Esophagus muscularis mucosa (tissue), 4 donors: ENCODE results near the gene CCNQ.

Experiments used
- CTCF ChIP-seq, 3 experiments: fragments of 200-600 bp in 2 of 3; fragments of 450-650 bp in 1 of 3; sonication (generic) in 2 of 3; IDR thresholded peaks; one replicate each; pipeline ENCODE4 v1.5.1; 2017 to 2019; ENCODE audit warnings: antibody characterized with exemption in 3 of 3, mild to moderate bottlenecking in 2 of 3, moderate library complexity in 1 of 3
- EP300 ChIP-seq: sonication (generic); formaldehyde crosslinking; IDR thresholded peaks from one replicate; pipeline ENCODE4 v1.6.1; 2017; ENCODE audit warnings: antibody characterized with exemption
- POLR2A ChIP-seq: fragments of 450-650 bp; IDR thresholded peaks from one replicate; pipeline ENCODE4 v1.6.1; 2017; ENCODE audit warnings: antibody characterized with exemption, moderate library complexity, mild to moderate bottlenecking, low read depth
- POLR2AphosphoS5 ChIP-seq, 2 donors: sonication (generic); formaldehyde crosslinking; IDR thresholded peaks; one replicate each; pipeline ENCODE4 v1.6.1; 2017; ENCODE audit warnings: antibody characterized with exemption in 2 of 2

GRCh38 chrX:153585827-153586226 is 13.1 kb downstream of the CCNQ start:
- TF ChIP-seq CTCF (IDR thresholded peaks at IDR 0.05) (no peak), POLR2A (no peak), EP300 (no peak), POLR2AphosphoS5 (IDR thresholded peaks at IDR 0.05) (no peak)
